ENCODE data around the gene RBM34.
A peak's percentile ranks its signal among the peaks of the same experiment; 100 is the strongest.

Gene RBM34

GRCh38 chr1:235156265-235156664 lies 4.8 kb downstream of the RBM34 start:
- DNase-seq (ENCODE audit: low read depth in 2 of 3, low spot score in 2 of 3) = no peak

GRCh38 chr1:235152235-235152634 lies 8.8 kb downstream of the RBM34 start:
- DNase-seq (ENCODE audit: low read depth in 2 of 3, low spot score in 2 of 3) = no peak

GRCh38 chr1:235151033-235151432 lies 10.0 kb downstream of the RBM34 start:
- no peak for DNase-seq (ENCODE audit: low read depth in 2 of 3, low spot score in 2 of 3)

- DNase-seq (ENCODE audit: low read depth in 2 of 3, low spot score in 2 of 3) = no peak
These were observed 11.2 kb downstream of the RBM34 start for GRCh38 chr1:235149824-235150223.

GRCh38 chr1:235147269-235147668 lies 13.8 kb downstream of the RBM34 start:
- no peak for DNase-seq (ENCODE audit: low read depth in 2 of 3, low spot score in 2 of 3)

GRCh38 chr1:235145639-235146038 lies 15.4 kb downstream of the RBM34 start:
- no peak for DNase-seq (ENCODE audit: low read depth in 2 of 3, low spot score in 2 of 3)

GRCh38 chr1:235142991-235143390 lies 18.1 kb downstream of the RBM34 start:
- no peak for DNase-seq (ENCODE audit: low read depth in 2 of 3, low spot score in 2 of 3)

- DNase-seq (ENCODE audit: low read depth in 2 of 3, low spot score in 2 of 3) = no peak
These were observed 21.7 kb downstream of the RBM34 start for GRCh38 chr1:235139315-235139714.

GRCh38 chr1:235138821-235139220 lies 22.2 kb downstream of the RBM34 start:
- no peak for DNase-seq (ENCODE audit: low read depth in 2 of 3, low spot score in 2 of 3)

GRCh38 chr1:235136111-235136510 lies 24.9 kb downstream of the RBM34 start:
- no peak for DNase-seq (ENCODE audit: low read depth in 2 of 3, low spot score in 2 of 3)

- no peak for DNase-seq (ENCODE audit: low read depth in 2 of 3, low spot score in 2 of 3)
These were observed 26.9 kb downstream of the RBM34 start for GRCh38 chr1:235134171-235134570.

GRCh38 chr1:235133086-235133485 lies 28.0 kb downstream of the RBM34 start:
- no peak for DNase-seq (ENCODE audit: low read depth in 2 of 3, low spot score in 2 of 3)

- no peak for DNase-seq (ENCODE audit: low read depth in 2 of 3, low spot score in 2 of 3)
These were observed 29.1 kb downstream of the RBM34 start for GRCh38 chr1:235131961-235132360.

GRCh38 chr1:235130766-235131270 lies 30.2 kb downstream of the RBM34 start:
- no peak for DNase-seq (ENCODE audit: low read depth in 2 of 3, low spot score in 2 of 3)

- no peak for DNase-seq (ENCODE audit: low read depth in 2 of 3, low spot score in 2 of 3)
These were observed 31.1 kb downstream of the RBM34 start for GRCh38 chr1:235129774-235130570.

- peak; percentile 72 to 96 (median 85) for DNase-seq (ENCODE audit: low read depth in 2 of 3, low spot score in 2 of 3)
These were observed 32.4 kb downstream of the RBM34 start, which contains the start of gene TOMM20 for GRCh38 chr1:235128456-235129328. TOMM20 (minus strand) TSS chr1:235128837; CDS start chr1:235128715, 122 bp downstream.

- DNase-seq (ENCODE audit: low read depth in 2 of 3, low spot score in 2 of 3) = no peak
These were observed 33.2 kb downstream of the RBM34 start for GRCh38 chr1:235127732-235128455.

- no peak for DNase-seq (ENCODE audit: low read depth in 2 of 3, low spot score in 2 of 3)
These were observed 33.8 kb downstream of the RBM34 start for GRCh38 chr1:235127203-235127602.

- no peak for DNase-seq (ENCODE audit: low read depth in 2 of 3, low spot score in 2 of 3)
These were observed 36.4 kb downstream of the RBM34 start for GRCh38 chr1:235124665-235125064.

GRCh38 chr1:235124111-235124510 lies 36.9 kb downstream of the RBM34 start:
- no peak for DNase-seq (ENCODE audit: low read depth in 2 of 3, low spot score in 2 of 3)

- DNase-seq (ENCODE audit: low read depth in 2 of 3, low spot score in 2 of 3) = no peak
These were observed 38.7 kb downstream of the RBM34 start for GRCh38 chr1:235122348-235122747.

Measured in activated CD8-positive, alpha-beta memory T cell treated with anti-CD3 and anti-CD28 coated beads for 48 hours (primary cell).